Measurements from ENCODE around the gene WFS1.

GRCh38 chr4:6331018-6331417 is 61.4 kb downstream of the WFS1 start:
- TF ChIP-seq GATA3 (IDR thresholded peaks at IDR 0.05; ENCODE audit: low read depth, low read length) = no peak
- no peak for TF ChIP-seq GATA2 (IDR thresholded peaks at IDR 0.05; ENCODE audit: low read depth, low read length)
